ENCODE measurements around the gene GIPR.
A peak's percentile ranks its signal among the peaks of the same experiment; 100 is the strongest.
"Not testable (repeated sequence)": the region's sequence is repeated elsewhere in the genome, so short reads cannot be mapped to it uniquely, and the experiment has no call there.

The GIPR gene

GRCh38 chr19:45645631-45646344 is 22.2 kb upstream of the GIPR start:
- DNase-seq (ENCODE audit: low read depth) = peak; percentile 99

- no peak for DNase-seq (ENCODE audit: low read depth)
Observed at GRCh38 chr19:45646345-45646698, 21.7 kb upstream of the GIPR start.

- DNase-seq (ENCODE audit: low read depth) = no peak
Observed at GRCh38 chr19:45650722-45651121, 17.3 kb upstream of the GIPR start.

GRCh38 chr19:45653634-45654033 is 14.4 kb upstream of the GIPR start:
- DNase-seq (ENCODE audit: low read depth) = peak; percentile 80

GRCh38 chr19:45655073-45655472 is 12.9 kb upstream of the GIPR start:
- no peak for DNase-seq (ENCODE audit: low read depth)

DNA sequence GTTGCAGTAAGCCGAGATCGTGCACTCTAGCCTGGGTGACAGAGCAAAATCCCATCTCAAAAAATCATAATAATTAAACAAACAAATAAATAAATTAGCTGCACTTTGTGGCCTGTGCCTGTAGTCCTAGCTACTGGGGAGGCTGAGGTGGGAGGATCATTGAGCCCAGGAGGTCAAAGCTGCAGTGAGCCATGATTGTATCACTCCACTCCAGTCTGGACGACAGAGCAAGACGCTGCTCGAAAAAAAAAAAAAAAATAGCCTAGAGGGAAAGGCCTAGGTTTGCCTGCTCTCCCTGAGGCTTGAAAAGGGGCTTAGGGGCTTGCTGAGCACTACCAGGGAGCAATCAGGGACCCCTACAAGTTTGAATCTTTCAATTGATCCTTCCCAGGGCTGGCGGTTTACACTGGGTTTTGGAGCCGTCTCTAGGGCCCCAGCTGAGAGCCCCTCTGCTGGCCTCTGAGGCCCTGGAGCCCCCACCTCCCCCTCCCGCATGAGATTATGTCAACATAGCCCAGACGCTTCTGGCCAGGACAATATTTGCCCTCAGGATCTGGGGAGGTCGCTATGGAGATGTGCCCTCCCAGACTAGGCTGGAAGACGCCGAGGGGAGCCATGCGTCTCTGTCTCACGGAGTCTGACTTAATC is 10.4 kb upstream of the GIPR start:
- DNase-seq (ENCODE audit: low read depth) = peak; percentile 12

GRCh38 chr19:45659096-45659729 is 8.8 kb upstream of the GIPR start:
- DNase-seq (ENCODE audit: low read depth) = no peak

- DNase-seq (ENCODE audit: low read depth) = no peak
Observed at GRCh38 chr19:45660636-45661035, 7.4 kb upstream of the GIPR start.

GRCh38 chr19:45663800-45664199 is 4.2 kb upstream of the GIPR start:
- DNase-seq (ENCODE audit: low read depth) = no peak

DNA sequence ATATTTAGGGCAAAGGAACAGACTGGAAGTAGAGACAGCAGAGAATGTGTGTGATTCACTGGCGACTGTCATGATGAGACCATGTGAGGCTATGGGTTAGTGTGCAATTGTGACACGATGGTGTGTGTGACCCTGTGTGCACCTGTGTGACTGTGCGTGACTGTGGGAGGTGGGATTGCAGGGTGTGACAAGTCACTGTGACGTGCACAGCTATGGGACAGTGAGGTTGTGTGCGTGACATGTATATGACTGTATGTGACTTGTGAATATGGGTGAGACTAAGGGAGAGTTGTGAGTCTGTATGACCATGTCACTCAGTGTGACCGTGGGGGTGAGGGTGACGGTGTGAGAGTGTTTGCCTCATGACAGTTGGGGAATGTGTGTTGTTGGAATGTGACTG is 3.4 kb upstream of the GIPR start:
- no peak for DNase-seq (ENCODE audit: low read depth)

DNA sequence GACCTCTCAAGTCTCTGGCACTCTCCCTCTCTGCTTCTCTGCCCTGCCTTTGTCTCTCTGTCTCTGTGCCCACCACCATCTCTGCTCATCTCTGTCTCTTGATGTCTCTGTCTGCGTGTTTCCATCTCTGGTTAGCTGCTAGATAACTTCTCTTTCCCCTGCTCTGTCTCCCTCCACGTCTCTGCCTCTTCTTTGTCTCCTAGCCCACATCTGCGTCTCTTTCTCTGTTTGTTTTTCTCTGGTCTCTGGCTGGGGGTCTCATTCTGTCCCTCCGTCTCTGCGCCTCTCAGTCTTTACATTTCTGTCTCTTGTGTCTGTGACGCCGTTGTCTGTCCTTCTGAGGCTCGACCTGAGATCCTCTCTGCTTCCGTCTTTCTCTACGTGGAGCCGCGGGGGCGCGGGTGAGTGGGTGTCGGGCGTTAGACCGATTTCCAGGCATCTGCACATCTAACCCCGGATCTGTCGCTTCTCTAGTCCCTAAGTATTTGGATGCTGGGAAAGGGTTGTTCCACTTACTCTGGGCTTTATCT is 386 bp downstream of the GIPR start:
- no peak for DNase-seq (ENCODE audit: low read depth)

GRCh38 chr19:45670670-45671453 is 2.8 kb downstream of the GIPR start:
- peak; percentile 82 for DNase-seq (ENCODE audit: low read depth)

GRCh38 chr19:45674946-45675345 is 6.9 kb downstream of the GIPR start:
- DNase-seq (ENCODE audit: low read depth) = no peak

DNA sequence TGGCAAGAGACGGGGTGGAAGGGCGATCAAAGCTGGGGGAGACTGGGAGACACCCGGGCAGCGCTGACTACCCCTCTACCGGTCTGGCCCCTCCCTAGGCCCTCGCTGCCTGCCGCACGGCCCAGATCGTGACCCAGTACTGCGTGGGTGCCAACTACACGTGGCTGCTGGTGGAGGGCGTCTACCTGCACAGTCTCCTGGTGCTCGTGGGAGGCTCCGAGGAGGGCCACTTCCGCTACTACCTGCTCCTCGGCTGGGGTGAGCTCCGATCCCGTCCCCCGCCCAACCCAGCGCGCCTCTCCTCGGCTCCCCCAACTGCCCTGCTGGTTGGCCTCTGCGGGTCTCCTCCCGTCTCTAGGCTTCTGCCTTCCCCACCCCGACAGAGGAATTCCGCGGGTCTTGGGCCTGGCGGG is 8.8 kb downstream of the GIPR start:
- DNase-seq (ENCODE audit: low read depth) = no peak

- peak; percentile 94 for DNase-seq (ENCODE audit: low read depth)
Observed at GRCh38 chr19:45677351-45678230, 9.6 kb downstream of the GIPR start.

DNA sequence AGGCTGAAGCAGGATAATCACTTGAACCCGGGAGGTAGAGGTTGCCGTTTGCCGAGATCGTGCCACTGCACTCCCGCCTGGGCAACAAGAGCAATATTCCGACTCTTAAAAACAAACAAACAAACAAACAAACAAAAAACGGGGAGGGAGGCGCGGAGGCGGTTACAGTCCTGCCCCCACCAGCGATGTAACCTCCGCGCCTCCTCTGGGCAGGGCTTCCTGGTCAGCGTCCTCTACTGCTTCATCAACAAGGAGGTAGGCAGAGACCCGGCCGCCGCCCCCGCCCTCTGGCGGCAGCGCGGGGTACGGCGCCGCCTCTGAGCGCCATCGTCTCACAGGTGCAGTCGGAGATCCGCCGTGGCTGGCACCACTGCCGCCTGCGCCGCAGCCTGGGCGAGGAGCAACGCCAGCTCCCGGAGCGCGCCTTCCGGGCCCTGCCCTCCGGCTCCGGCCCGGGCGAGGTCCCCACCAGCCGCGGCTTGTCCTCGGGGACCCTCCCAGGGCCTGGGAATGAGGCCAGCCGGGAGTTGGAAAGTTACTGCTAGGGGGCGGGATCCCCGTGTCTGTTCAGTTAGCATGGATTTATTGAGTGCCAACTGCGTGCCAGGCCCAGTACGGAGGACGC is 13.5 kb downstream of the GIPR start:
- DNase-seq (ENCODE audit: low read depth) = peak; percentile 74

- DNase-seq (ENCODE audit: low read depth) = no peak
Observed at GRCh38 chr19:45682117-45682516, 14.1 kb downstream of the GIPR start.

- no peak for DNase-seq (ENCODE audit: low read depth)
Observed at GRCh38 chr19:45682908-45683307, 14.9 kb downstream of the GIPR start.

- not testable (repeated sequence) for DNase-seq (ENCODE audit: low read depth)
Observed at GRCh38 chr19:45685045-45685444, 17.0 kb downstream of the GIPR start.

DNA sequence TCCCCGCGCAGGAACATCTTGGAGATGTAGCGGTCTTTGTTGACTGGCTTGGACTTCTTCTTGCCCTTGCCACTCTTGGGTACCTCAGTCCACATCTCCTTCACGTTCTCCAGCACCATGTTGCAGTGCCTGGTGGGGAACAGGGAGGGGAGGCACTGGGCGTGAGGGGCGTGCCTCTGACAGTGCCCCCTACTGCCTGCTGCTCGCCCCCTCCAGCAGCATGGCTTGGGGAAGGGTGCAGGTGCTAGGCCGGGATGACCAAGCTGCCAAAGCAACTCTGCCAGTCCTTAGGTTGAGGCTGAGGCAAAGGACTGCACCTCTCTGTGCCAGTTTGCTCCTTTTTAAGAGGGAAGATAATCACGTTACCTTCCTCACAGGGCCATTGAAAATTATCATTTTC is 19.6 kb downstream of the GIPR start:
- DNase-seq (ENCODE audit: low read depth) = no peak

Data from amniotic epithelial cell (primary cell).